Posterior vena cava (tissue), 2 donors: ENCODE results near the gene CCM2L. TPM values are rescaled to one million over a fixed set of nuclear protein-coding genes. Genes with fewer than 3 reads are reported as not detected.
"Not testable (repeated sequence)": the region's sequence is repeated elsewhere in the genome, so short reads cannot be mapped to it uniquely, and the experiment has no call there.

Experiments used
- DNase-seq: peaks from one replicate; pipeline ENCODE4 v3.0.0-alpha.2; 2020; ENCODE audit warnings: low spot score
- intact Hi-C, 2 donors: fragments of 100-400 bp; cut with DNase I; formaldehyde crosslinking; loops; one replicate each; pipeline versions ENCODE4 v1.14.1 to v1.14.2; 2022 to 2023
- total RNA-seq, 2 donors: library from RNA; stranded (reverse); fragmentation: NEBNext Ultra II Directional; extraction: Animal tissue kit (Norgen Biotek cat#: 25700); gene quantifications; one replicate each; pipeline ENCODE4 v1.2.1, GENCODE V29; 2021
- donor health status: DM: yes; HTN: yes; CAD: no.
- donor health status: DM: yes; HTN: yes; CAD: no.

The CCM2L gene
- total RNA-seq, 2 donors from 2014 or later = 6.8 to 9.7 TPM

GRCh38 chr20:32021091-32021490, 10.9 kb downstream of the CCM2L start:
- DNase-seq = no peak
- intact Hi-C loops = no loop called here

- intact Hi-C loops = no loop called here
- no peak for DNase-seq
These were observed 14.6 kb downstream of the CCM2L start for GRCh38 chr20:32024683-32025295.

- DNase-seq = no peak
- intact Hi-C loops = no loop called here
These were observed 17.4 kb downstream of the CCM2L start for GRCh38 chr20:32027643-32028042.

- DNase-seq = no peak
- intact Hi-C loops = no loop called here
These were observed 18.6 kb downstream of the CCM2L start for GRCh38 chr20:32028647-32029372.

GRCh38 chr20:32029561-32029960, 19.3 kb downstream of the CCM2L start:
- no peak for DNase-seq
- intact Hi-C loops = no loop called here

- intact Hi-C loops = loop anchor here (2.0 to 5.0 kb wide), 2 partner anchors 208 to 209 kb away; no protein-coding TSS in a partner anchor
- peak; percentile 94 for DNase-seq
These were observed 21.0 kb downstream of the CCM2L start for GRCh38 chr20:32031007-32031958.

- DNase-seq = no peak
- intact Hi-C loops = loop anchor here in 1 of 2 donors (5.0 kb wide), 1 partner anchor 211 kb away; no protein-coding TSS in a partner anchor
These were observed 23.1 kb downstream of the CCM2L start for GRCh38 chr20:32033316-32033715.

GRCh38 chr20:32033721-32034120, 23.5 kb downstream of the CCM2L start:
- intact Hi-C loops = loop anchor here in 1 of 2 donors (5.0 kb wide), 1 partner anchor 211 kb away; no protein-coding TSS in a partner anchor
- DNase-seq = not testable (repeated sequence)

GRCh38 chr20:32034581-32035425, 24.6 kb downstream of the CCM2L start:
- intact Hi-C loops = loop anchor here in 1 of 2 donors (5.0 kb wide), 1 partner anchor 213 kb away; no protein-coding TSS in a partner anchor
- DNase-seq = no peak

- intact Hi-C loops = no loop called here
- no peak for DNase-seq
These were observed 25.2 kb downstream of the CCM2L start for GRCh38 chr20:32035426-32035779.

GRCh38 chr20:32036252-32036651, 26.0 kb downstream of the CCM2L start:
- intact Hi-C loops = no loop called here

GRCh38 chr20:32036716-32037485, 26.7 kb downstream of the CCM2L start:
- DNase-seq = no peak
- intact Hi-C loops = no loop called here

More at GRCh38 chr20:32036252-32036651, 26.0 kb downstream of the CCM2L start:
- DNase-seq = no peak

GRCh38 chr20:32037929-32038328, 27.7 kb downstream of the CCM2L start:
- intact Hi-C loops = no loop called here
- no peak for DNase-seq

- intact Hi-C loops = no loop called here
- no peak for DNase-seq
These were observed 30.1 kb downstream of the CCM2L start for GRCh38 chr20:32040142-32040953.

- no peak for DNase-seq
- intact Hi-C loops = no loop called here
These were observed 35.8 kb downstream of the CCM2L start for GRCh38 chr20:32045999-32046398.

- no peak for DNase-seq
- intact Hi-C loops = no loop called here
These were observed 40.1 kb downstream of the CCM2L start for GRCh38 chr20:32050324-32050841.
